Prostate gland (tissue), 2 donors: Measurements from ENCODE around the gene C6orf136.

Experiments used
- CTCF ChIP-seq, 4 experiments: fragments of 200-600 bp in 2 of 4; fragments of 450-650 bp in 2 of 4; sonication (generic) in 2 of 4; IDR thresholded peaks; 1 replicate in 3 of 4; 2 replicates in 1 of 4; pipeline ENCODE4 v1.5.1; 2016 to 2019; ENCODE audit warnings: antibody characterized with exemption in 4 of 4, mild to moderate bottlenecking in 2 of 4, moderate library complexity in 2 of 4
- POLR2A ChIP-seq: fragments of 450-650 bp; IDR thresholded peaks from one replicate; pipeline ENCODE4 v1.6.1; 2016; ENCODE audit warnings: antibody characterized with exemption, mild to moderate bottlenecking

- TF ChIP-seq CTCF (IDR thresholded peaks at IDR 0.05) (no peak), POLR2A (no peak)
These were observed 10.5 kb downstream of the C6orf136 start for GRCh38 chr6:30657454-30657853.
